Lower lobe of right lung (tissue), 2 donors: ENCODE measurements around the gene SLCO2A1. TPM values are rescaled to one million over a fixed set of nuclear protein-coding genes. Genes with fewer than 3 reads are reported as not detected.

Experiments
- ATAC-seq, 2 donors: fragments of 200-7000 bp; cut with Tn5 transposase; one replicate each; pipeline ENCODE4 v1.9.1; 2020 to 2022; ENCODE audit warnings: mild to moderate bottlenecking in 2 of 2, moderate library complexity in 2 of 2
- DNase-seq: peaks from one replicate; pipeline ENCODE4 v3.0.0-alpha.2; 2020
- H3K27ac ChIP-seq: fragments of 200-600 bp; one replicate; pipeline ENCODE4 v1.8.0; 2022
- H3K27me3 ChIP-seq: fragments of 200-600 bp; one replicate; pipeline ENCODE4 v1.8.0; 2022; ENCODE audit warnings: low read depth
- H3K36me3 ChIP-seq: fragments of 200-600 bp; one replicate; pipeline ENCODE4 v1.8.0; 2022; ENCODE audit warnings: mild to moderate bottlenecking
- H3K4me1 ChIP-seq: fragments of 200-600 bp; one replicate; pipeline ENCODE4 v1.8.0; 2022
- H3K4me3 ChIP-seq: fragments of 200-600 bp; one replicate; pipeline ENCODE4 v1.8.0; 2022; ENCODE audit warnings: mild to moderate bottlenecking
- H3K9me3 ChIP-seq: fragments of 200-600 bp; one replicate; pipeline ENCODE4 v1.8.0; 2022
- intact Hi-C: fragments of 100-400 bp; cut with DNase I; formaldehyde crosslinking; loops from one replicate; pipeline ENCODE4 v1.11.0; 2022
- total RNA-seq: library from RNA; stranded (reverse); fragmentation: NEBNext Ultra II Directional; extraction: Animal tissue kit (Norgen Biotek cat#: 25700); gene quantifications from one replicate; pipeline ENCODE4 v1.2.1, GENCODE V29; 2021
- TF ChIP-seq, protein P1 (sequence below): fragments of 200-600 bp; IDR thresholded peaks from one replicate; pipeline ENCODE4 v1.8.0; 2022; ENCODE audit warnings: antibody characterized with exemption, mild to moderate bottlenecking
- donor health status: DM: no; HTN: yes; CAD: no; lungs with severe emphysema.

Gene SLCO2A1
- total RNA-seq, 1 donor from 2014 or later = 204 TPM

DNA sequence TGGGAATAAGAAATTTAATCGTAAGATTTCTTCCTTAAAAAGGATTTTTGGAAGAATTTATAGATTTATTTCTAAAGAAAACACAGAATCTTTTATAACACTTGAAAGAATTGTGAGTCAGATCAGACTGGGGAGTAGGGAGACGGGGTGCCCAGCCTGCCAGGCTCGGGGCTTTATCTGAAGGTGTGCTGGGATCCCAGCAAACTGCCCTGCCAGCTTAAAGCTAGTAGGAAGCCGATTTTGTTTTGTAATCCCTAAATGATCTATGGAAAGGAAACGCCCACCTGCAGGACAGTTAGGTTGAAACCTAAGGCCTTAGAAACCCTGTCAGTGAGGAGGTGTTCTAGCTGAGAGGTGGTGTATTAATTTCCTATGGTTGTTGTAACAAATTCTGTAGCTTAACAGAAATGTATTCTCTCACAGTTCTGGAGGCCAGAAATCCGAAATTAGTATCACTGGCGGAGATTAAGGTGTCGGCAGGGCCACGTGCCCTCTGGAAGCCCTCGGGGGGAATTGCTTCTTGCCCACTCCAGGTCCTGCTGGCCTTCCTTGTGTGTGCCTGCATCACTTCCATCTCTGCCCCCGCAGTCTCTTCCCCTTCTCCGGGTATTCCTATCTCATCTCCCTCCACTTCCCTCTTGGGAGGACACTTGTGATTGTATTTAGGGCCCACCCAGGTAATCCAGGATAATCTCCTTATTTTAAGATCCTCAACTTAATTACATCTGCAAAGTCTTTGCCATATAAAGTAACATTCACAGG is 114.7 kb downstream of the SLCO2A1 start:
- Histone ChIP-seq H3K36me3 (no peaks in the 10 kb centered on the region), H3K4me1 (no peaks in the 10 kb centered on the region), H3K9me3 (no peaks in the 10 kb centered on the region), H3K27ac (no peak overlapping the region), H3K27me3 (no peaks in the 10 kb centered on the region), H3K4me3 (no peak overlapping the region)
- TF ChIP-seq, protein P1, sequence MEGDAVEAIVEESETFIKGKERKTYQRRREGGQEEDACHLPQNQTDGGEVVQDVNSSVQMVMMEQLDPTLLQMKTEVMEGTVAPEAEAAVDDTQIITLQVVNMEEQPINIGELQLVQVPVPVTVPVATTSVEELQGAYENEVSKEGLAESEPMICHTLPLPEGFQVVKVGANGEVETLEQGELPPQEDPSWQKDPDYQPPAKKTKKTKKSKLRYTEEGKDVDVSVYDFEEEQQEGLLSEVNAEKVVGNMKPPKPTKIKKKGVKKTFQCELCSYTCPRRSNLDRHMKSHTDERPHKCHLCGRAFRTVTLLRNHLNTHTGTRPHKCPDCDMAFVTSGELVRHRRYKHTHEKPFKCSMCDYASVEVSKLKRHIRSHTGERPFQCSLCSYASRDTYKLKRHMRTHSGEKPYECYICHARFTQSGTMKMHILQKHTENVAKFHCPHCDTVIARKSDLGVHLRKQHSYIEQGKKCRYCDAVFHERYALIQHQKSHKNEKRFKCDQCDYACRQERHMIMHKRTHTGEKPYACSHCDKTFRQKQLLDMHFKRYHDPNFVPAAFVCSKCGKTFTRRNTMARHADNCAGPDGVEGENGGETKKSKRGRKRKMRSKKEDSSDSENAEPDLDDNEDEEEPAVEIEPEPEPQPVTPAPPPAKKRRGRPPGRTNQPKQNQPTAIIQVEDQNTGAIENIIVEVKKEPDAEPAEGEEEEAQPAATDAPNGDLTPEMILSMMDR = no peak
- intact Hi-C loops = no loop called here
- DNase-seq (no peak), ATAC-seq (no peak)

- DNase-seq (no peak), ATAC-seq (no peak)
- Histone ChIP-seq H3K4me3 (no peak overlapping the region), H3K36me3 (no peaks in the 10 kb centered on the region), H3K27me3 (no peaks in the 10 kb centered on the region), H3K27ac (no peak overlapping the region), H3K4me1 (no peaks in the 10 kb centered on the region), H3K9me3 (no peaks in the 10 kb centered on the region)
- intact Hi-C loops = no loop called here
- TF ChIP-seq, protein P1 = no peak
These were observed 119.3 kb downstream of the SLCO2A1 start for GRCh38 chr3:133910422-133910821.

DNA sequence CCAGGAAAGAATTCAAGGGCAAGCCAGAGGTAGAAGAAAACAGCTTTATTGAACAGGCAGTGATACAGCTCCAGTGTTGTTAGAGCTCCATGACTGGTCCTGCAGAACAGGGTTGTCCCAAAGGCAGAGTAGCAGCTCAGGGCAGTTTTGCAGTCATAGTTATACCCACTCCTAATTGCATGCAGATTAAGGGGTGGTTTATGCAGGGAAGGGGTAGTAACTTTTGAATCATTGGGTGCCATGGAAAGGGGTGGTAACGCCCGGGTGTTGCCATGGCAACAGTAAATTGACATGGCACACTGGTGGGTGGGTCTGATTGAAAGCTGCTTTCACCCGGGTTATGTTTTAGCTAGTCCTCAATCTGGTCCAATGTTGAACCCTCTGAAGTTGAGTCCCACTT is 124.3 kb downstream of the SLCO2A1 start:
- no peak for DNase-seq
- Histone ChIP-seq H3K27ac (no peak overlapping the region), H3K4me3 (no peak overlapping the region), H3K36me3 (no peaks in the 10 kb centered on the region), H3K4me1 (no peaks in the 10 kb centered on the region), H3K9me3 (no peaks in the 10 kb centered on the region), H3K27me3 (no peaks in the 10 kb centered on the region)
- TF ChIP-seq, protein P1 = no peak
- no peak for ATAC-seq
- intact Hi-C loops = no loop called here

- no peaks in the 10 kb centered on the region for H3K36me3 ChIP-seq
- ATAC-seq = no peak
- H3K4me1 ChIP-seq = no peaks in the 10 kb centered on the region
- no peaks in the 10 kb centered on the region for H3K9me3 ChIP-seq
- TF ChIP-seq, protein P1 = no peak
- no peak for DNase-seq
- H3K27ac ChIP-seq = no peak overlapping the region
- no peaks in the 10 kb centered on the region for H3K27me3 ChIP-seq
- intact Hi-C loops = no loop called here
- H3K4me3 ChIP-seq = no peak overlapping the region
These were observed 127.9 kb downstream of the SLCO2A1 start for GRCh38 chr3:133901847-133902246.

DNA sequence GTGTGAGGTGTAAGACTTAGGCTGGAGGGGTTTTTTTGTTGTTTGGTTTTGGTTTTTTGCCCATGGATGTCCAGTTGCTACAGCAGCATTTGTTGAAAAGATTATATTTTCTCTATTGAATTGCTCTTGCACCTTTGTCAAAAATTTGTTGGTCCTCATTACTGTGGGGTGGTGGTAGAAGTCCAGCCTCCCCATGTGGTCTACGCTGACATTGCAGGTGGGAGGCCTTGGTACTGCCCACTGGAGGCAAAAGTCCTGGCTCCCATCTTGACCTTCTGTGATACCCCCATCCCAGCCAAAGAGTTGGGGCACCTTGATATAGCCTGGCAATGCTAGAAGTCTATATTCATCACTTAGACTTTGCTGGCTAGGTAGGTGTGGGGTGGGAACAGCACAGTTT is 128.6 kb downstream of the SLCO2A1 start:
- H3K27me3 ChIP-seq = peaks cover 5% of the 10 kb centered on the region
- no peaks in the 10 kb centered on the region for H3K36me3 ChIP-seq
- ATAC-seq (no peak), DNase-seq (no peak)
- TF ChIP-seq, protein P1 = no peak
- intact Hi-C loops = no loop called here
- peaks cover 4% of the 10 kb centered on the region for H3K4me1 ChIP-seq
- H3K9me3 ChIP-seq = no peaks in the 10 kb centered on the region
- H3K27ac ChIP-seq = no peak overlapping the region
- H3K4me3 ChIP-seq = no peak overlapping the region
